Measurements from ENCODE around the gene CAPS2.

The CAPS2 gene

DNA sequence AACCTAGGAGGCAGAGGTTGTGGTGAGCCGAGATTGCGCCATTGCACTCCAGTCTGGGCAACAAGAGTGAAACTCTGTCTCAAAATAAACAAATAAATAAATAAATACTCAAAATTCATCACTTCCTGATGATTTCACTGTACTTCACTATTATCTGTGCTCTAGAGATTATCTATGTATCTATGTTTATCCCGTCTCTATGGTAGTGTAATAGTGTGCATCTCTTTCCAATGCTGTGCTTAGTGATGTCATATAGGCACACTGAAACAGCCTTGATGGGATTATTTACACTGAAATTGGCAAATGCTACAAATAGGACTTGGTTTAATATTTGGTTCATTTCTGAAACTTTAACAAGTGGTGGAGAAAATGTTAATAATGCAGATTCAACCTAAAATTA lies 6.5 kb downstream of the CAPS2 start:
- TF ChIP-seq CTCF (IDR thresholded peaks at IDR 0.05) = no peak

DNA sequence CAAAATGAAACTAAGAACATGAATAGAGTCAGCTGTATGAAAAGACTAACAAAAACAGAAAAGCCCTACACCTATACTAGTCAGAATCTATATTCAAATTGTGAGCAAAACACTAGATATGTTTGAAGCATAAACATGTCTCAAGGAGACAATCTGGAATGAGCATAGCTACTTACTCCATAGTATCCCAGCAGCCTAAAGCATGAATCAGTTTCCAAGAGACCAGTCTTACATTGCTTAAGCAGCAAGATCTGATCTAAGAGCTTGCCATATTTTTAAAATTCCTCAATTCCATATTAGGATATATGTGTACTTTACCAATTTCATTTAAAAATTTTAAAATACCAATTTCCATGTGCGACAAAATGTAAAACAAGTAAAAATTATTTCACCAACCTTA lies 7.7 kb downstream of the CAPS2 start:
- no peak for TF ChIP-seq CTCF (IDR thresholded peaks at IDR 0.05)

DNA sequence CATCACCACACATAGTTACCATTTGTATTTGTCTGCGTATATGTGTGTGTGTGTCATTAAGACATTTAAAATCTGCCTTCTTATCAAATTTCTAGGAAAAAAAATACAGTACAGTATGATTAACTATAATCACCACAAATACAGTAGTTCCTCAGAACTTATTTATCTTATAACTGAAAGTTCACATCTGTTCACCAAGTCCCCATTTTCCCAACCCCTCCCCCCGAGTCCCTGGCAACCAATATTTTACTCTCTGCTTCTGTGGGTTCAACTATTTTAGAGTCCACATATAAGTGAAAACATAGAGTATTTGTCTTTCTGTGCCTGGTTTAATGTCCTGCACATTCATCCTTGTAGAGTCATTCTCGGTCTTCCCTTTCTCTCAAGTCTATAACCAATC lies 12.3 kb downstream of the CAPS2 start:
- TF ChIP-seq CTCF (IDR thresholded peaks at IDR 0.05) = no peak

DNA sequence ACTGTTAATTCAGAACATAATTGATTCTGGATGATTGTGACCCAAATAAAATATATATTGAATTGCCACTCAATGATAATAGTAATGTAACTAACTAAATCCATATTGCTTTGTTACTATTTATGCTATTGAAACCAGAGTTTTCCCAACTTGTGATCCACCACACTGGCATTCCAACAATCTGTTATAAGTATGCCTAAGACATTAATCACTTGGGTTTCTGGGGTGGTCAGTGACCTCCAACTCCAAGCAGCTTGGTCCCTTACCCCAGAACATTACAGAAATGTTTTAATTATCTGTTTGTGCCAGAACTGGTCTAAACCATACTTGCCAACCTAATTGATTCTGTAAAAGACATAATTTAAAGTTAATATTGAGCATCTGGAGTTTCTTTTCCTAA lies 14.6 kb downstream of the CAPS2 start:
- TF ChIP-seq CTCF (IDR thresholded peaks at IDR 0.05) = no peak

DNA sequence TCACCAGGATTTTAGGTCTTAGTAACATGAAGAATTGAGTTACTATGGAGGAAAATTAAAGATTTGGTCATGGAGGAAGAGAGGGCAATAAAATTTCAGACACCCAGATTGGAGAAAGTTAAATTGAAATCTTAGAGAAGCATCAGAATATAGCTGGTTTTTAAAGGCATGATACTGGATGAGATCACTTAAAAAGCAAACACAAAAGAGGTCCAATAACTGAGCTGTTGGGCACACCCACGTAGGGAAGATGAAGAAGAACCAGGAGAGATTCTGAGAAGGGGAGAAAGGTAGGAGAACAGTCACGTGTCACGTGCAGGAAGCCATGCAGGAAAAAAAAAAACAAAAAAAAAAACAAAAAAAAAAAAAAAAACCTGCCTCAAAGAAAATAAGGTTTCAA lies 18.8 kb downstream of the CAPS2 start:
- TF ChIP-seq CTCF (IDR thresholded peaks at IDR 0.05) = no peak

- TF ChIP-seq CTCF (IDR thresholded peaks at IDR 0.05) = no peak
Measured at GRCh38 chr12:75308279-75308678, 21.8 kb downstream of the CAPS2 start.

DNA sequence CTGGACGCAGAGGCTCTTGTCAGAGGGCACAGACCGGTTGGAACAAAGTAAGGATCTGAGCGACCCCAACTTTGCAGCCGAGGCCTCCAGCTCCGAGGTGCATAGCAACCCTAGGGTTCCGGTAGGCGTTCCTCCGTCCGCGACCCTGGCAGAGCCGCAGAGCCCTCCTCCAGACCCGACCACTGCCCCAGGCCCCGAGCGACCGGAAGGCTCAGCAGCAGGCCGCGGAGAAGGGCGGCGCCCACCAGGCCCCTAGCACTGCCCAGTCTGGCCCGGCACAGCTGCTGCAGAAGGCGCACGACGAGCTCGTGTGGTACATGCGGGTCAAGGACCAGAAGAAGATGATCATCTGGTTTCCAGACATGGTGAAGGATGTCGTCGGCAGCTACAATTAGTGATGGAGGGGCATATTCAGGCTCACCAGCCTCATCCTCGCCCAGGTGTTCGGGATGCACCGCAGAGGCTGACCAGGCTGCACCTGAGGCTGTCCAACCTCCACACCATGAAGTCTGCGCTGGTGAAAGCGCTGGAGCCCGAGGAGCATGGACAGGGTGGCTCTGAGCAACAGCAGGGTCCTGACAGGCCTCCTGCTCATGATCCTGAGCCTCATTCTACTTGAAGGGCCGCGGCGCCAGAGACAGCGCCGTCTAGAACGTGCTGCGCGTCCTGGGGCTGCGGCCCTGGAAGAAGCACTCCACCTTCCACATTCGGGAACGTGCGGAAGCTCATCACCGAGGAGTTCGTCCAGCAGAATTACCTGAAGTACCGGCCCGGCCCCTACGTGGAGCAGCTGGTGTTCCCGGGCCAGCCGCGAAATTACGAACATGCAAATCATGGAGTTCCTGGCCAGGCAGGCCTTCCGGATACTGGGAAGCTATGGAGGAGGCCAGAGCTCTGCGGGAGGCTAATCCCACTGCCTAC lies 24.5 kb downstream of the CAPS2 start:
- no peak for TF ChIP-seq CTCF (IDR thresholded peaks at IDR 0.05)
